Transverse colon (tissue), 4 donors: ENCODE results near the gene USP11.

ENCODE experiments used
- EP300 ChIP-seq: sonication (generic); formaldehyde crosslinking; IDR thresholded peaks from one replicate; pipeline ENCODE4 v1.6.1; 2017; ENCODE audit warnings: antibody characterized with exemption, low read depth
- POLR2A ChIP-seq: fragments of 450-650 bp; IDR thresholded peaks from one replicate; pipeline ENCODE4 v1.6.1; 2016; ENCODE audit warnings: antibody characterized with exemption, mild to moderate bottlenecking, moderate library complexity
- POLR2AphosphoS5 ChIP-seq, 3 donors: sonication (generic); formaldehyde crosslinking; IDR thresholded peaks; one replicate each; pipeline ENCODE4 v1.6.1; 2016; ENCODE audit warnings: antibody characterized with exemption in 3 of 3
- TF ChIP-seq, protein P1 (sequence below), 5 experiments: fragments of 200-600 bp in 3 of 5; fragments of 450-650 bp in 2 of 5; sonication (generic) in 3 of 5; IDR thresholded peaks; 1 replicate in 2 of 5; 2 replicates in 3 of 5; pipeline ENCODE4 v1.5.1; 2016 to 2017; ENCODE audit warnings: antibody characterized with exemption in 5 of 5, inconsistent platforms in 3 of 5, mild to moderate bottlenecking in 2 of 5, moderate library complexity in 1 of 5

DNA sequence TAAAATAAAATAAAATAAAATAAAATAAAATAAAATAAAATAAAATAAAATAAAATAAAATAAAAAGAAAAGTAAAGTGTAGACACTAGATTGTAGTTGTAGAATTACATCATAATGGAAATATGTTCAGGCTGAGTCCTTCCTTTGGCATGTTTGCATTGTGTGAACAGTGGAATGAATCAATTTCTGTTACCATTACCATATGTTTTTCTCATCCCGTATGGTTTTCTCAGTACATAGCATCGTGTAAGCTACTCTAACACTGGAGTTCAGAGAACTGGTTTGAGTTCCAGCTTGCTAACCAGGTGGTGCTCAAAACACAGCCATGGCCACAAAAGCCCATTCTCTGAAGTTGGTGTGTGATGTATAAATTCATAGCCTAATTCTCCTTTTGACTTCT lies 45.9 kb downstream of the USP11 start:
- TF ChIP-seq POLR2A (no peak), EP300 (no peak), POLR2AphosphoS5 (IDR thresholded peaks at IDR 0.05) (no peak)
- TF ChIP-seq, protein P1, sequence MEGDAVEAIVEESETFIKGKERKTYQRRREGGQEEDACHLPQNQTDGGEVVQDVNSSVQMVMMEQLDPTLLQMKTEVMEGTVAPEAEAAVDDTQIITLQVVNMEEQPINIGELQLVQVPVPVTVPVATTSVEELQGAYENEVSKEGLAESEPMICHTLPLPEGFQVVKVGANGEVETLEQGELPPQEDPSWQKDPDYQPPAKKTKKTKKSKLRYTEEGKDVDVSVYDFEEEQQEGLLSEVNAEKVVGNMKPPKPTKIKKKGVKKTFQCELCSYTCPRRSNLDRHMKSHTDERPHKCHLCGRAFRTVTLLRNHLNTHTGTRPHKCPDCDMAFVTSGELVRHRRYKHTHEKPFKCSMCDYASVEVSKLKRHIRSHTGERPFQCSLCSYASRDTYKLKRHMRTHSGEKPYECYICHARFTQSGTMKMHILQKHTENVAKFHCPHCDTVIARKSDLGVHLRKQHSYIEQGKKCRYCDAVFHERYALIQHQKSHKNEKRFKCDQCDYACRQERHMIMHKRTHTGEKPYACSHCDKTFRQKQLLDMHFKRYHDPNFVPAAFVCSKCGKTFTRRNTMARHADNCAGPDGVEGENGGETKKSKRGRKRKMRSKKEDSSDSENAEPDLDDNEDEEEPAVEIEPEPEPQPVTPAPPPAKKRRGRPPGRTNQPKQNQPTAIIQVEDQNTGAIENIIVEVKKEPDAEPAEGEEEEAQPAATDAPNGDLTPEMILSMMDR (IDR thresholded peaks at IDR 0.05): no peak
